HG03439 (cell line): Measurements from ENCODE around the gene CAPN2.
"Not testable (repeated sequence)": the region's sequence is repeated elsewhere in the genome, so short reads cannot be mapped to it uniquely, and the experiment has no call there.

Experiments
- ATAC-seq: cut with Tn5 transposase; IDR thresholded peaks from one replicate; pipeline ENCODE4 v1.9.1; 2021; ENCODE audit warnings: mild to moderate bottlenecking, moderate library complexity; ENCODE audit not compliant: unreplicated experiment

The CAPN2 gene

GRCh38 chr1:223738465-223739365 is 26.4 kb downstream of the CAPN2 start:
- no peak for ATAC-seq

DNA sequence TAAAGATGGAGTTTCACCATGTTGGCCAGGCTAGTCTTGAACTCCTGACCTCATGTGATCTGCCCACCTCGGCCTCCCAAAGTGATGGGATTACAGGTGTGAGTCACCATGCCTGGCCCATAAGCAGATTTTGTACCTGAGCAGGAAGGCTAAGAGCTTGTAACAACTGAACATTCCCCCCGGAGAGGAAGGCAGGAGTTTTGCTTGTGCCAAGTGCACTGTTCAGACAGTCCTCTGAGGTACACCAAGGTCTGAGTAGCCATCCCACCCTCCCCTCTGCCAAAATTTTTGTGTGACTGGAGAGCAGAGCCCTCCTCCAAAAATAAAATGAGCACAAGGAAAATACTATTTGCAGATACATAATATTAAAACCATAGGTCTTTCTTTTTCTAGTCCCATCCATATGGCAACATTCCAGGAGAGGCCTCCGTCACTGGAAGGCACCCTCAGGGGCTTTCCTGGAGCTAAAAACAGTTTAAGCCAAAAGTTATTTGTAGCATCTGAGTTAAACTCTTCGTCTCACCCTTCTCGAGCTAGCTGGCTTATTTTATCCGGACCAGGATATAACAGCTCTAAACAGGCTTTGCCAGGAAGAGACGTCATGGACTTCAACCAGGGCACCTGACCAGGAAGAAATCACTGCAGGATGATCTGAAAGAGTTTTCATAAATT is 27.2 kb downstream of the CAPN2 start:
- no peak for ATAC-seq

GRCh38 chr1:223740038-223740736 is 27.8 kb downstream of the CAPN2 start:
- ATAC-seq, result not testable (repeated sequence)

DNA sequence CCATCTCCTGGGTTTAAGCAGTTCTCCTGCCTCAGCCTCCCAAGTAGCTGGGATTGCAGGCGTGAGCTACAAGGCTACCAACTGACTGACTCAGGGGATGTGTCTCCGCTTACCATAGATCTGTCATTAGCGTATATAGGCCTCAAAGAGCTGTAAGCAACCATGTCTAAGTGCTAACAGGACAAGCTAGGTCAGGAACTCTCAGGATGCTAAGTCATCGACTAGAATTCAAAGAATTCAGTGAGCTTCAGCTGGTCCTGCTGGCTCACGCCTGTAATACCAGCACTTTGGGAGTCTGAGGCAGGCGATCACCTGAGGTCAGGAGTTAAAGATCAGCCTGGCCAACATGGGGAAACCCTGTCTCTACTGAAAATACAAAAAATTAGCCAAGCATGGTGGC is 29.5 kb downstream of the CAPN2 start:
- no peak for ATAC-seq

DNA sequence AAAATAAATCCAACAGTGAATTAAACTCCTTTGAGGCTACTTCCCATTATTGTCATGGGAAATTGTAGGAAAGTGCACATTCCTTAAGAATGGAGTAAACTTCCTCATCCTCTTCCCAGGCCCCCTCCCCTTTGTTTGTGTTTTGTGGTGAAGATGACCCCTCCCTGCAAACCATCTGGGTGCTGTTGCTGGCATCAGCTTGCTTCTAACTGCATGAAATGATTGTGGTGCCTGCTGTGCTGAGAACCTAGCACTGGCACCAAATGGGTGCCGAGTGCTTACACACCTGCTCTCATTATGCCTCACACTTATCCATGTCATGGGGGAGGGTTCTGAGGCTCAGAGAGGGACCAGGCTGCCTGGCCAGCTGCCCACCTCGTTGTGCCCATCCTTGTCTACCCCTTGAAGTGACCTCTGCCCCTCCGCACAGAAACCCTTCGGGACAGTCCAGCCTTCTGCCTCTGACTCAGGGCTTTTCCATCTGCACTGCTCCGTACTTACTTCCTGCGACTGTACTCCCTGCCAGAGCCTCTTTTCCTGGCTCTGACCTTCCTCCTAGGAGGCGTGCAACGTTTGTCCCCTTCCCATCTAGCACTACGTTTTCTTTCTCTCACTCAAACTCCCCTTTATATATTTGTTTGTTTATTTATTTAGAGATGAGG is 30.6 kb downstream of the CAPN2 start:
- no peak for ATAC-seq

- no peak for ATAC-seq
These were observed 33.4 kb downstream of the CAPN2 start for GRCh38 chr1:223745731-223746130.

DNA sequence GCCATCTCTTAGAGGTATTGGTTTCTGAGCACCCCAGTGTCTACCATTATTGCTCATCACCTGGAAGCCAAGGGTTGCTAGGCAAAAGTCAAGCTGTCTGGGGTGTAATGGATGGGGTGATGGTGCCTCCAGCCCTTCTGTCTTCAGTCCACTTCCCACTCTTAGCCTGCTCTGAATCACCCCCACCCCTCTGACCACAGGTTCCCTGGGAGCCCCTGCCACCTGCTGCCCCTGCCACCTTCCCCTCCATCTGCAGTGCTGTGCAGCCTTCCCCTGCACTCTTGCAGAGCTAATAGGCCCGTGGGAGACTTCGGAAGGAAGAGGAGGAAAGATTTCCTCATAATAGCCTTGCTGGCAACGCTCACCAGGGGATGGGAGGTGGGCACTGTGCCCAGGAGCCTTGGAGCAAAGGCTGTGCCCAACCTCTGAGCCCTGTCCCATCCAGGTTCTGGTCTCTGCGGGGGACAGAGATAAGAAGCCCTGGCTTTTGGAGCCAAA is 35.5 kb downstream of the CAPN2 start:
- ATAC-seq, result no peak

- ATAC-seq, result no peak
These were observed 36.0 kb downstream of the CAPN2 start for GRCh38 chr1:223748405-223748772.

DNA sequence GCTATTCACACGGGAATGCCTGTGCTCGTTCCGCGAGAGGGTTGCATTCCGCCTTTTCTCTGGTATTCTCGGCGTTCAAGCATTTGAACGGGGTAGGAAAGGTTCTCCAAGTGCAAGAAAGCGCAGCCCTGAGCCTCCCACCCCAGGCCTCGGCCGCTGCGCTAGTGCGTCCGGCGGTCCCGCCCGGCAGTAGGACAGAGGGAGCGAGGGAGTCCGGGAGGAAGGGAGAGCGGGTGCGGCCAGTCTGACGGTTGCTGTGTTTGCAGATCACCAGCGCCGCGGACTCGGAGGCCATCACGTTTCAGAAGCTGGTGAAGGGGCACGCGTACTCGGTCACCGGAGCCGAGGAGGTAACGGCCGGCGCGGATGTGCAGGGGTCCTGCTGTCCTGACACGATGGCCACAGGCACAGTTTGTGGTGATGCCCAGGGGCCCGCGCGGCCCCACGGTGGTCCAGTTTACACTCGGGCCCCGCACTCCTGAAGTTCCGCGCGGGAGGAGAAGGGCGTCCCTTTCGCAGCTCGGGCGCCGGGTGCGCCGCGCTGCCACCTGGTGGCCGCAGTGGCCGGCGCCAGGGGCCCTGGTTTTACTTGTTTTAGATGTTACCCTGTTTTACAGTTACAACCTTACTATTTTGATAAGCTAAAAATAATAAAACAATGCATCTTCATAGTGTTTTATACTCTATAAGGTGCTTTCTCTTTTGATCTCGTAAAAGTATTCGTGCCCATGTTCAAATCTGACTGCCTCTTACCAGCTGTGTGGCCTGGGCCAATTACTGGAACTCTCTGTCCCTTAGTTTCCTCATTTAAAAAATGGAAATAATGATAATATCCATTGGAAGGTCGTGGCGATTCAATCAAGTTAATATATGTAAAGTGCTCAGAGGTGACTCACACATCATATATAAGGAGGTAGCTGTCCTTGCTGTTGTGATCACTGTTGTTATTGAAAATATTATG is 36.7 kb downstream of the CAPN2 start:
- peak; percentile 69 for ATAC-seq

DNA sequence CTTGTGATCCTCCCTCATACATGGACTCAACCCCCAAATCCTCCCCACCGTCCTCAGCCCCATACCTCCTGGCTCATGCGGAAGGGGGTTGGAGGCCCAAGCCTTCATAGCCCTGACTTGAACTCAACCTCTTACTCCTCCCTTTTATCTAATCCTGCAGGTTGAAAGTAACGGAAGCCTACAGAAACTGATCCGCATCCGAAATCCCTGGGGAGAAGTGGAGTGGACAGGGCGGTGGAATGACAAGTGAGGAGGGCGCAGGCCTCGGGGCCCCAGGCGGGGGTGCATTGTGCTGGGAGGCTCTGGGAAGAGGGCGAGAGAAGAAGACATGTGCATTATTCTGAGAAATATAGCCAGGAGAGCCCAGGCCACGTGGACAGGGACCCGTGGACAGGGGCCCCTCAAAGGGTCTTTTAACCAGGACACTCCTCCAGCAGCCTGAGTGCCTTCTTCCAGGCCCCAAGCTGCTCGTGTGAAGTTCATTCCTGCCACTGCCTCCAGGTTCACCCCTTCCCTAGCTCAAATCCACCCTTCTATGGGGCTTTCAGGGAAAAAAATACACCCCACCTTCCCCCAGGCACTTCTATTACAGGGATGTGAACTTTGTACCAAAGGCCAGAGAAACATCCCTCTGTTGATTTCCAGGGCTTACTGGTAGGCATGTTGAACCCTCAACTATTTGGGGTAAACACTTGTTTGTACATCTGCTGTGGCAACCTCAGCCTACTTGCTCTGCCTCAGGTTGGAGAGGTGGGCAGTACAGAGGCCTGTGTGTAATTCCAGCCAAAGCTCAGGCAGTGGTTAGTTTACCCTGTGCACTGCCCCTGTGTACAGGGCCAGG is 38.6 kb downstream of the CAPN2 start:
- ATAC-seq, result no peak

DNA sequence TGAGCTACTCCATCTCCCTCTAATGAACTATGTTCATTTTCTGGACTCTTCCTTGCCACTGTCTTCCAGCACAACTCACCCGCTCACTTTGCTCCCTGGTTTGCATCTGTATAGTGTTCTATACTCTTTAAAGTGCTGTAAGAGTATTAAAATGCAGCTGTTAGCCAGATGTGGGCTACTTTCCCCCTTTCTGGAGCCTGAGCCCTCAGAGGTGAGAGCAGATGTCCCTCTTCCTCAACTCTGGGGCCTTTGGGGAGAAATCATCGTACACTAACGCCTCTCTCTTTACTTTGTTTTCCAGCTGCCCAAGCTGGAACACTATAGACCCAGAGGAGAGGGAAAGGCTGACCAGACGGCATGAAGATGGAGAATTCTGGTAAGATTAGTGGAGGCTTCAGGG is 39.4 kb downstream of the CAPN2 start:
- no peak for ATAC-seq

DNA sequence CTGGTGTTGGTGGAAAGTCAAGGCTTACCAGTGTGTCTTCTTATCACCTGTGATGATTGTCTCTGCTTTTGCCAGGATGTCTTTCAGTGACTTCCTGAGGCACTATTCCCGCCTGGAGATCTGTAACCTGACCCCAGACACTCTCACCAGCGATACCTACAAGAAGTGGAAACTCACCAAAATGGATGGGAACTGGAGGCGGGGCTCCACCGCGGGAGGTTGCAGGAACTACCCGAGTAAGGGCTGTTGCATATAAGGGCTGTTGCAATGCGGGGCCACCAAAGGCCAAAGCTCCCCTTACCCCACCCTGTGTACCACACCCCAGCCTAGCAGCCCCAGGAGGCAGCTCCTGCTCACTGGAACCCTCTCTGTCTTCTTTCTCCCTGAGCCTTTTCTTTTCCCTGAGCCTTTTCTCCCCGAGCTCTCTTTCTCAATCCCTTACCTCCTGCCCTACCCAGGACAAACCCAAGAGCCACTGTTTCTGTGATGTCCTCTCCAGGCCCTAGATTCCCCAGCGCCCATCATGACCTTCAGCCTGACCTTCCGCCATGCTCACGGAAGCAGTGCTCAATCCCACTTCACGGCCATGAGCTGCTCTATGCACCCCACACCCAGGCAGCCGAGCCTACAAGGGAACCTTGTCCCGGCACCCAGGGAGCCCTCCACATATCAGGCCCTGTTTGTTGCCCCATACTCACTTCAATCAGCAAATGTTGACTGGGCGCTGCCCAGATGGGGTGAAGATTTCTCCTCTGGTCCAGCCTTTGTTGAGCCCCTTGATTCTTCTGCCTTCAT is 40.6 kb downstream of the CAPN2 start:
- ATAC-seq, result no peak

GRCh38 chr1:223754681-223755431 is 42.5 kb downstream of the CAPN2 start:
- ATAC-seq, result no peak

- no peak for ATAC-seq
These were observed 43.1 kb downstream of the CAPN2 start for GRCh38 chr1:223755432-223755792.

DNA sequence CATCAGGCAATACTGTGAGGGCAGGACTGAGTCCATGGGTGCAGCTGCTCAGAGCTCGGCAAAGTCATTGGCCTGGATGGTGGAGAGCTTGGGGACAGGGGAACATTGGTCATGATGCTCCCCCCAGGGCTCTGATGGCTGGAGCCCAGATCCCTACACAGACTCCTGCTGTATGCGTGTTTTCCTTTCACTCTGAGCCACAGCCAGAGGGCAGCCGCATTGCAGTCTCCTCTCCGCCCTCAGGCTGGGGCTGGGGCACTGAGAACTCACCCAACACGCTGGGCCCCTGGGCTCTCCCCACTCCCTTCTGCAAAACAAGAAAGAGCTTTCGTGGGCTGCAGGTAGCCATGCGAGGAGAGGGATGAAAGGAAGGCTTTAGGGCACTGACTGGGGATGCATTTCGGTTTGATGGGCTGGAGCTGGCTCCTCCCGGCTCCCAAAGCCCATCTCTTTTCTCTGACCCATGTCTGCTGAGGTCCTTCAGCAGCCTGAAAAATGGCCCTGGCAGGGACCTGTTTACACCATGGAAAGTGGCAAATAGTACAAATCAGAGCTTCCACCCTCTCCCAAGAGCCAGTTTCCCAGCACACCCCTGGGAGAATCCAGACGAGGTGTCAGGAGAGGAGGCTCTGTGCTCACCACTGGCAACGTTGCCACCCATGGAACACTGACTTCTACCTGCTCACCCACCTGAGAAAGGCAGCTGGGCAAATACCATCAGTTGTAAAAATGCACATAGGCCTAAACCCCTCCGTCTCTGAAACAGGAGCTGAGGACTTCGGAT is 43.8 kb downstream of the CAPN2 start:
- ATAC-seq, result no peak

DNA sequence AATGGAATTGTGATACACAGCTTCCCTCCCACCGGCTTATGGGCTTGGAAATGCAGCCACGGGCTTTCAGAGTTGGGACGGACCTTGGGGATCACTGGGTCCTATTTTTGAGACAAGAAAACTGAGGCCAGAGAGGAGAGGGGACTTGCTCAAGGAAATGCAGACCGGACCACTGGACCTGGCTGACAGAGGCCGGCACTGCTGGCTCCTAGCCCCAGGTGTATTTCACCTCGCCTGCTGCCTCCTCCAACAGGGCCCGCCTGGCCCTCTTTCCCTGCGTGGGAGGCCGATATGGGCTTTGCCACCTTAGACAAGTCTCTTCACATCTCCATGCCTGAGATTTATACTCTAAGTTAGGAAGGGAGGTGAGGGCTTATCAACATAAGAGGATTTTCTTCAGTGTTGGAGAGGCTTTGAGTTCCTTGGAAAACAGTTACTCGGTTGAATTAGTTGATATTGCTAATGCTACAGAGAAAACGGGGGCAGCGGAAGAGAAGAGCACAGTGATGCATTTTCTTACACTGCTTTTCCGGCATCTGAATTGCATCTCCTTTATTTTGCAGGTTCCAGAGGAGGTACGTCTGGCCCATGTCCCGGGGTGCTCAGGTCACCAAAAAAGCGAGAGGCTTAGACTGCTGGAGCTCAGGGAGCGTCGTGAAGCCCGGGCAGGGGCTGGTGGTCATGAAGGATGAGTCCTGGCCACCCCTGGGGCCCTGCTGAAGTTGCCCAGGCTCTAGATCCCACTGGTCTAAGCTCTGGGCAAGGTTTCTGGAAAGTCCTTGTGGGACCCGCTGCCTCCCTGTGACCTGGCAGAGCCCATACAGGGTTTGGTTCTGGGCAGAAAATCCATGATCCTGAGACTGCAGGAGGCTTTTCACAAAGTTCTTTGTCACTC is 44.7 kb downstream of the CAPN2 start:
- no peak for ATAC-seq
